ENCODE measurements around the gene CYP27B1.
A peak's percentile ranks its signal among the peaks of the same experiment; 100 is the strongest.

Gene CYP27B1

DNA sequence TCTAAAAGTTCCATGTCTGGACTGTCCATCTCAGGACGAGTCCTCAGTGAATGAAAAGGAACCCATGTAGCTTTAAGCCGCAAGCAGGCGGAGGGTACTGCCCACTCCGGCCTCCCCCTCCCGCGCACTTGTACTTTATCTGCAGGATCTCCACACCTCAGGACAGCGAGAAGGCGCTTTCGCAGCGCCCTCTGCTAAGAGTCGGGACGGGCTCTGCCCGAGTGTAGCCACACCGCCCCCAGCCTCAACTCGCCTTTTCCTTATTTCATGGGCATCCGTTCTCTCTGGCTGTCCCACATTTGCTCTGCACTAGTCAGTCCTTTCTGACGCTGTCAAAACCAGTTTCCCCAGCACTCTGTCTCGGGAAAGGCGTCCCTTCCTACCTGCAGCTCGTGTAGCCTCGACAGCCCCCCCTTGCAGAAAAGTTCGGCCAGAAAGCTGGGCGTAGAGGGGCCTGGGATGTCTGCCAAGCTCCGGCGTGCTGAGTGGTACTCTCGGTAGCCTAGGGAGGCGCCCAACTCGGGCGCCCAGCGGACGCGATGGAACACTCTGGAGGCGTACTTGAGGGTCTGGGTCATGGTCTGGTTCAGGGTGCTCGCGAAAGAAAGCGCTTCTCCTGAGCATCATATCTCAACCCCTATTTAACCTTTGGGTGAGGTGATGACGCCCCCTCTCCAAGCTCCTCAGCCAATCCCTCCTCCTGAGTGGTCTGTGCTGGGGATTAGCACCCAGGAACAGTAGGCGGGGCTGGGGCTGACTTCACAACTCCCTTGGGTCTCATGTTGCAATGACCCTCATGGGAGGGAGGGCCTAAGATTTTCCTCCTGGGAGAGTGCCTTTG, at the start of gene CYP27B1:
CYP27B1 (minus strand) TSS at position 615 of the 841 bp plus-strand sequence; CDS start at position 578, 37 bp downstream.
- H3K9ac ChIP-seq (ENCODE audit: low read length) = no peak within 1 kb of the TSS
- H3K36me3 ChIP-seq (ENCODE audit: control insufficient read depth, insufficient read depth, low read length, severe bottlenecking) = peaks cover 27% of the 10 kb centered on the region
- peaks cover 39% of the 10 kb centered on the region for H3K4me1 ChIP-seq (ENCODE audit: control insufficient read depth, insufficient read depth, low read length)
- H3K9me3 ChIP-seq (ENCODE audit: control insufficient read depth, low read length) = no peaks in the 10 kb centered on the region
- peak; percentile 39 for DNase-seq (ENCODE audit: low read depth)
- H3K4me3 ChIP-seq (ENCODE audit: low read length) = peak within 1 kb of the TSS; percentile 38
- H3K27me3 ChIP-seq (replicated peaks; ENCODE audit: control insufficient read depth, insufficient read depth, low read length) = peaks cover 42% of the 10 kb centered on the region

- H3K36me3 ChIP-seq (ENCODE audit: control insufficient read depth, insufficient read depth, low read length, severe bottlenecking) = peaks cover 41% of the 10 kb centered on the region
- H3K4me1 ChIP-seq (ENCODE audit: control insufficient read depth, insufficient read depth, low read length) = peaks cover 40% of the 10 kb centered on the region
- no peaks in the 10 kb centered on the region for H3K27me3 ChIP-seq (replicated peaks; ENCODE audit: control insufficient read depth, insufficient read depth, low read length)
- no peaks in the 10 kb centered on the region for H3K9me3 ChIP-seq (ENCODE audit: control insufficient read depth, low read length)
- H3K4me3 ChIP-seq (ENCODE audit: low read length) = no peak overlapping the region
- no peak for DNase-seq (ENCODE audit: low read depth)
- H3K9ac ChIP-seq (ENCODE audit: low read length) = no peak overlapping the region
Observed at GRCh38 chr12:57816001-57816854, 49.4 kb upstream of the CYP27B1 start.

- DNase-seq (ENCODE audit: low read depth) = no peak
- peaks cover 40% of the 10 kb centered on the region for H3K4me1 ChIP-seq (ENCODE audit: control insufficient read depth, insufficient read depth, low read length)
- no peak overlapping the region for H3K4me3 ChIP-seq (ENCODE audit: low read length)
- no peaks in the 10 kb centered on the region for H3K27me3 ChIP-seq (replicated peaks; ENCODE audit: control insufficient read depth, insufficient read depth, low read length)
- H3K9ac ChIP-seq (ENCODE audit: low read length) = no peak overlapping the region
- no peaks in the 10 kb centered on the region for H3K9me3 ChIP-seq (ENCODE audit: control insufficient read depth, low read length)
- H3K36me3 ChIP-seq (ENCODE audit: control insufficient read depth, insufficient read depth, low read length, severe bottlenecking) = peaks cover 42% of the 10 kb centered on the region
Observed at GRCh38 chr12:57815177-57816000, 48.5 kb upstream of the CYP27B1 start.

DNA sequence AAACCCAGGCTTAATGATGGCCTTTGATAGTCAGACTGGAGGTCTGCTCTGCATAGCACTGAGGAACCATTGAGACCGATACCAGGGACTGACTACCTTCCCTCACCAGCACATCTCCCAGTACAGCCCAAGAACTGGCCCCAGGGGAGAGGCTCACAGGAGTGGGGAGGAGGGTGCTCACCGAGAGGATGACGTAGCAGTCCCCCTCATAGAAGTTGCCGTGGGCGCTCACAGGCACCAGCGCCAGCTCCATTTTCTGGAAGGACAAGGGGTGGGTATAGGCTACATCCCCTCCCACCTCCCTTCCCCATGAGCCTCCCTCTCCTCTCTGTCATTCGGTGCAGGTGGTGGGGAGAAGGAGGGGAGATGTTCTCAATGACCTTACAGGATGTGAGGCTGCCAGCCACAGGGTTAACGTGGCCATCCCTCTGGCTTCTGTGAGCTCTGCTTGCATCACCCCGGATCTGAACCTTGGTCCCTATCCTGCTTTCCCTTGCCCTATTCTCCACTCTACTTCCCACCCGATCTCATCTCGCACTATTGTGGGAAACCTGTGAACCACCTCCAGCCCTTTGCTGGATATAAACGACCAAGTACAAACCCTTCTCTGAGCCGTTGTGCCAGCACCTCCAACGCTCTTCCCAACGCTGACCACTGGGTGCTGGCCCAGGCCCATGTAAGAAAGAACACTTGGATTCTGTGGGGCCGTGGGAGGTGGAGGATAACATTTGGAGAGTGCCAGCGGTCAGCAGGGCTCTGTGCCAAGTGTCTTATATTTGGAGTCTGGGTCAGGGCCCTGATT, 47.3 kb upstream of the CYP27B1 start:
- H3K36me3 ChIP-seq (ENCODE audit: control insufficient read depth, insufficient read depth, low read length, severe bottlenecking) = peaks cover 44% of the 10 kb centered on the region
- no peak for DNase-seq (ENCODE audit: low read depth)
- no peak overlapping the region for H3K4me3 ChIP-seq (ENCODE audit: low read length)
- H3K9me3 ChIP-seq (ENCODE audit: control insufficient read depth, low read length) = no peaks in the 10 kb centered on the region
- H3K4me1 ChIP-seq (ENCODE audit: control insufficient read depth, insufficient read depth, low read length) = peaks cover 40% of the 10 kb centered on the region
- no peaks in the 10 kb centered on the region for H3K27me3 ChIP-seq (replicated peaks; ENCODE audit: control insufficient read depth, insufficient read depth, low read length)
- H3K9ac ChIP-seq (ENCODE audit: low read length) = no peak overlapping the region

- no peak for DNase-seq (ENCODE audit: low read depth)
- no peak overlapping the region for H3K9ac ChIP-seq (ENCODE audit: low read length)
- peaks cover 40% of the 10 kb centered on the region for H3K4me1 ChIP-seq (ENCODE audit: control insufficient read depth, insufficient read depth, low read length)
- peaks cover 52% of the 10 kb centered on the region for H3K36me3 ChIP-seq (ENCODE audit: control insufficient read depth, insufficient read depth, low read length, severe bottlenecking)
- H3K27me3 ChIP-seq (replicated peaks; ENCODE audit: control insufficient read depth, insufficient read depth, low read length) = no peaks in the 10 kb centered on the region
- no peaks in the 10 kb centered on the region for H3K9me3 ChIP-seq (ENCODE audit: control insufficient read depth, low read length)
- H3K4me3 ChIP-seq (ENCODE audit: low read length) = no peak overlapping the region
Observed at GRCh38 chr12:57813111-57813970, 46.5 kb upstream of the CYP27B1 start.

- no peaks in the 10 kb centered on the region for H3K27me3 ChIP-seq (replicated peaks; ENCODE audit: control insufficient read depth, insufficient read depth, low read length)
- H3K4me3 ChIP-seq (ENCODE audit: low read length) = no peak overlapping the region
- H3K9me3 ChIP-seq (ENCODE audit: control insufficient read depth, low read length) = no peaks in the 10 kb centered on the region
- peaks cover 22% of the 10 kb centered on the region for H3K4me1 ChIP-seq (ENCODE audit: control insufficient read depth, insufficient read depth, low read length)
- peaks cover 73% of the 10 kb centered on the region for H3K36me3 ChIP-seq (ENCODE audit: control insufficient read depth, insufficient read depth, low read length, severe bottlenecking)
- DNase-seq (ENCODE audit: low read depth) = no peak
- H3K9ac ChIP-seq (ENCODE audit: low read length) = no peak overlapping the region
Observed at GRCh38 chr12:57811028-57811755, 44.3 kb upstream of the CYP27B1 start.

DNA sequence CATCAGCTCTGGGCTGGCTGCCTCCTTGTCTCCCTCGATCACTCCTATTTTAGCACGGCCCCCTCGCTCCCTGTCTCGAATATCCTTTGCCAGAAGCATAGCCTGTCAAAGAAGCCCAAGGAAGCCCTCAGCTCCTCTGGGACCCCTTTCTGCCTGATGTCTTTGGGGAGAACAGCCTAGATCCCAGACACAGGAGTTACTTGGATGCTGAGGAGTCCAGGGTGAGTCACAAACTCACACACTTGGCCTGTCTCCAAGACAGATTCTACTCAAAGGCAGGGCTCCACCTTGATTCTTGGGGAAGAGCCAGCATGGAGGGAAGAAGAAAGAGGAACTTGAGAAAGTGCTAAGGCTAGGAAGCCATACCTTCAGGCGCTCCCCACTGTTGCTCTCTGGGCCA, 43.6 kb upstream of the CYP27B1 start:
- Histone ChIP-seq H3K9me3 (ENCODE audit: control insufficient read depth, low read length) (no peaks in the 10 kb centered on the region), H3K27me3 (replicated peaks; ENCODE audit: control insufficient read depth, insufficient read depth, low read length) (no peaks in the 10 kb centered on the region), H3K36me3 (ENCODE audit: control insufficient read depth, insufficient read depth, low read length, severe bottlenecking) (peaks cover 71% of the 10 kb centered on the region), H3K4me3 (ENCODE audit: low read length) (no peak overlapping the region), H3K9ac (ENCODE audit: low read length) (no peak overlapping the region), H3K4me1 (ENCODE audit: control insufficient read depth, insufficient read depth, low read length) (peaks cover 15% of the 10 kb centered on the region)
- DNase-seq (ENCODE audit: low read depth) = peak; percentile 28

DNA sequence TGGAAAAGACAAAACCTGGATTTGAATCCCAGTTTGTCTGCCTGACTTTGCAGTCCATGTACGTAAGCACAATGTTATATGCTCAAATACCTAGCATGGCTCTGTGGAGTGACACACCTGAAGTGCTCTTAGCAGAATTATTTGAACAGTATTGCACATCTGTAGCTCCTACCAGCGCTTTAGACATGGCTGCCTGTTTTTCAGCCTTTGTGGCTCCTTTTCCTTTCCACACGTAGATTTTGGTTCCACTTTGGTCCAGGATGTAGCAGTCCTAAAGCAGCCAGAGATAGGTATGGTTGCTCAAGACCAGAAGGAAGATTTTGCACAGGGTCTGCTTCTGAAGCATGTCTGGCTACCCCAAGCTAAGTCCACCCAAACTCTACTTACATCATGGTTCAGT, 42.5 kb upstream of the CYP27B1 start:
- H3K27me3 ChIP-seq (replicated peaks; ENCODE audit: control insufficient read depth, insufficient read depth, low read length) = no peaks in the 10 kb centered on the region
- peaks cover 6% of the 10 kb centered on the region for H3K4me1 ChIP-seq (ENCODE audit: control insufficient read depth, insufficient read depth, low read length)
- H3K4me3 ChIP-seq (ENCODE audit: low read length) = no peak overlapping the region
- no peak for DNase-seq (ENCODE audit: low read depth)
- H3K36me3 ChIP-seq (ENCODE audit: control insufficient read depth, insufficient read depth, low read length, severe bottlenecking) = peaks cover 71% of the 10 kb centered on the region
- no peaks in the 10 kb centered on the region for H3K9me3 ChIP-seq (ENCODE audit: control insufficient read depth, low read length)
- H3K9ac ChIP-seq (ENCODE audit: low read length) = no peak overlapping the region

DNA sequence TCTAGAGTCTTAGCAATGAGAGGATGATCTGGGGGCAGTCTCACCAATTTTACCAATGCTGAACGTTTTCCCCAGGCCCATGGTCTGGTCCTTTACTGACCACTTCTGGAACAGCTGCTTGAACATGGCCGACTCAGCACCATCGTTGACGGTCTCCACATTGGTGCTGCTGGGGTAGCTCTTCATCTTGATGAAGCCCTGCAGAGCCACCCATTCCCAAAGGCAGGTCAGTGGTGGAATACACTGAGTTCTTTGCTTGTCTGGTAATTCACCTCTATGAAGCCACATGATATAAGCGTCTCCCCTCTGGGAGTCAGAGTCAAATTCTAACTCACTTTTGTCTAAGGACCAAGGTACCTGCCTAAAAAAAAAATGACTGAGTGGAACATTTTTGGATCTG, 41.5 kb upstream of the CYP27B1 start:
- peaks cover 79% of the 10 kb centered on the region for H3K36me3 ChIP-seq (ENCODE audit: control insufficient read depth, insufficient read depth, low read length, severe bottlenecking)

More for the DNA sequence above, 41.5 kb upstream of the CYP27B1 start:
- Histone ChIP-seq H3K9me3 (ENCODE audit: control insufficient read depth, low read length) (no peaks in the 10 kb centered on the region), H3K4me3 (ENCODE audit: low read length) (no peak overlapping the region), H3K9ac (ENCODE audit: low read length) (no peak overlapping the region), H3K4me1 (ENCODE audit: control insufficient read depth, insufficient read depth, low read length) (peaks cover 4% of the 10 kb centered on the region), H3K27me3 (replicated peaks; ENCODE audit: control insufficient read depth, insufficient read depth, low read length) (no peaks in the 10 kb centered on the region)
- no peak for DNase-seq (ENCODE audit: low read depth)

All from adipocyte (in vitro differentiated cells).